DND-41 (cell line): Measurements from ENCODE around the gene LRRC61.

Source experiments
- ATAC-seq: fragments of 200-7000 bp; cut with Tn5 transposase; 3 replicates; pipeline ENCODE4 v1.9.1; 2021; ENCODE audit warnings: low read depth; ENCODE audit not compliant: insufficient read depth
- DNase-seq: peaks from one replicate; pipeline ENCODE4 v3.0.0-alpha.2; 2020
- H2AFZ ChIP-seq: 2 replicates; pipeline ENCODE4 v1.6.0; 2012; ENCODE audit warnings: low read depth, low read length
- H3K27ac ChIP-seq: 2 replicates; pipeline ENCODE4 v1.5.1; 2012; ENCODE audit warnings: low read length, inconsistent platforms
- H3K27me3 ChIP-seq: fragments of 200-600 bp; sonication (generic); 2 replicates; pipeline ENCODE4 v1.6.0; 2012; ENCODE audit warnings: low read length, mild to moderate bottlenecking, inconsistent platforms; ENCODE audit not compliant: insufficient read depth, poor library complexity
- H3K36me3 ChIP-seq: 2 replicates; pipeline ENCODE4 v1.5.1; 2012; ENCODE audit warnings: low read length, inconsistent platforms; ENCODE audit not compliant: insufficient read depth
- H3K4me1 ChIP-seq: 2 replicates; pipeline ENCODE4 v1.5.1; 2012; ENCODE audit warnings: mild to moderate bottlenecking, low read length; ENCODE audit not compliant: insufficient read depth
- H3K4me2 ChIP-seq: 2 replicates; pipeline ENCODE4 v1.6.0; 2012; ENCODE audit warnings: mild to moderate bottlenecking, moderate library complexity, low read length, inconsistent platforms; ENCODE audit not compliant: insufficient read depth
- H3K4me3 ChIP-seq, 2 experiments: fragments of 200-600 bp in 1 of 2; shearing (Covaris generic) in 1 of 2; 2 replicates each; pipeline ENCODE4 v1.5.1; 2012 to 2016; ENCODE audit warnings: inconsistent platforms in 2 of 2, low read length in 2 of 2, mild to moderate bottlenecking in 2 of 2, low read depth in 1 of 2, moderate library complexity in 1 of 2
- H3K79me2 ChIP-seq: 2 replicates; pipeline ENCODE4 v1.6.0; 2012; ENCODE audit warnings: low read length, inconsistent platforms; ENCODE audit not compliant: insufficient read depth
- H3K9ac ChIP-seq: 2 replicates; pipeline ENCODE4 v1.6.0; 2012; ENCODE audit warnings: low read depth, mild to moderate bottlenecking, inconsistent platforms, low read length, moderate library complexity
- H3K9me3 ChIP-seq: 2 replicates; pipeline ENCODE4 v1.5.1; 2012; ENCODE audit warnings: low read length, moderate library complexity, mild to moderate bottlenecking, inconsistent platforms; ENCODE audit not compliant: insufficient read depth, severe bottlenecking
- H4K20me1 ChIP-seq: 2 replicates; pipeline ENCODE4 v1.6.0; 2012; ENCODE audit warnings: low read length; ENCODE audit not compliant: insufficient read depth
- CTCF ChIP-seq: IDR thresholded peaks from 2 replicates; pipeline ENCODE4 v1.5.1; 2012; ENCODE audit warnings: borderline replicate concordance, low read length, moderate library complexity, mild to moderate bottlenecking; ENCODE audit not compliant: poor library complexity, severe bottlenecking; ENCODE audit errors: extremely low read depth
- EZH2 ChIP-seq: IDR thresholded peaks from 3 replicates; pipeline ENCODE4 v1.6.1; 2012; ENCODE audit warnings: borderline replicate concordance, low read depth, mild to moderate bottlenecking, moderate library complexity, low read length, inconsistent platforms; ENCODE audit not compliant: severe bottlenecking

Gene LRRC61

GRCh38 chr7:150333659-150334058, 10.5 kb downstream of the LRRC61 start:
- no peak for ATAC-seq
- H3K36me3 ChIP-seq: peaks cover 93% of the 10 kb centered on the region

GRCh38 chr7:150334108-150334507, 11.0 kb downstream of the LRRC61 start:
- Histone ChIP-seq H3K79me2 (peaks cover 51% of the 10 kb centered on the region), H3K4me3 (no peak overlapping the region), H3K36me3 (peaks cover 93% of the 10 kb centered on the region), H3K4me1 (no peaks in the 10 kb centered on the region), H4K20me1 (peaks cover 66% of the 10 kb centered on the region), H3K9me3 (no peaks in the 10 kb centered on the region), H3K9ac (no peak overlapping the region), H3K27me3 (no peaks in the 10 kb centered on the region), H3K4me2 (no peak overlapping the region), H3K27ac (peak overlapping the region; percentile 22; the same call in 1 of the 2 replicates), H2AFZ (no peak overlapping the region)
- no peak for DNase-seq
- ATAC-seq: no peak
- TF ChIP-seq CTCF: no peak
- no peak for TF ChIP-seq EZH2

More at GRCh38 chr7:150333659-150334058, 10.5 kb downstream of the LRRC61 start:
- Histone ChIP-seq H3K9ac (no peak overlapping the region), H3K4me1 (no peaks in the 10 kb centered on the region), H3K9me3 (no peaks in the 10 kb centered on the region), H3K27ac (peak overlapping the region; percentile 22; the same call in 1 of the 2 replicates), H3K4me3 (no peak overlapping the region), H4K20me1 (peaks cover 66% of the 10 kb centered on the region), H3K79me2 (peaks cover 56% of the 10 kb centered on the region), H3K27me3 (no peaks in the 10 kb centered on the region), H2AFZ (no peak overlapping the region), H3K4me2 (no peak overlapping the region)
- TF ChIP-seq EZH2 (no peak), CTCF (no peak)
- DNase-seq: no peak

GRCh38 chr7:150335108-150335773, 12.1 kb downstream of the LRRC61 start:
- Histone ChIP-seq H3K9me3 (no peaks in the 10 kb centered on the region), H3K9ac (no peak overlapping the region), H3K27me3 (no peaks in the 10 kb centered on the region), H3K4me3 (no peak overlapping the region), H3K4me2 (no peak overlapping the region), H4K20me1 (peaks cover 56% of the 10 kb centered on the region), H3K27ac (no peak overlapping the region), H3K79me2 (peaks cover 40% of the 10 kb centered on the region), H3K4me1 (no peaks in the 10 kb centered on the region), H3K36me3 (peaks cover 93% of the 10 kb centered on the region), H2AFZ (no peak overlapping the region)
- TF ChIP-seq CTCF (no peak), EZH2 (no peak)
- DNase-seq (no peak), ATAC-seq (no peak)
